Calu3 (cell line): Measurements from ENCODE around the gene NEMF. TPM values are rescaled to one million over a fixed set of nuclear protein-coding genes. Genes with fewer than 3 reads are reported as not detected.

ENCODE experiments used
- BruUV-seq: library from RNA; stranded (reverse); fragments of 400-500 nt; replicated peaks from 2 replicates; lab custom pipeline; 2021; lab: Mats Ljungman, UMichigan
- CTCF ChIA-PET: fragments of 300-600 bp; sonication (Branson Sonifier 250); formaldehyde crosslinking; loops from one replicate; lab custom pipeline; 2022; ENCODE audit warnings: antibody characterized with exemption; lab: Charles Lee
- DNase-seq: peaks from one replicate; pipeline ENCODE4 v3.0.0; 2022
- H3K27ac Mint-ChIP-seq: one replicate; pipeline ENCODE4 v1.8.0; 2022; ENCODE audit warnings: mixed read lengths; ENCODE audit not compliant: unreplicated experiment
- H3K27me3 Mint-ChIP-seq: one replicate; pipeline ENCODE4 v1.8.0; 2022; ENCODE audit warnings: mixed read lengths; ENCODE audit not compliant: unreplicated experiment
- H3K36me3 Mint-ChIP-seq: one replicate; pipeline ENCODE4 v1.8.0; 2022; ENCODE audit warnings: mild to moderate bottlenecking, moderate library complexity, mixed read lengths; ENCODE audit not compliant: insufficient read depth, unreplicated experiment
- H3K4me1 Mint-ChIP-seq: one replicate; pipeline ENCODE4 v1.8.0; 2022; ENCODE audit warnings: mild to moderate bottlenecking, low read depth, mixed read lengths; ENCODE audit not compliant: unreplicated experiment
- H3K4me3 Mint-ChIP-seq: one replicate; pipeline ENCODE4 v1.8.0; 2022; ENCODE audit warnings: mild to moderate bottlenecking, low read depth, moderate library complexity, mixed read lengths; ENCODE audit not compliant: unreplicated experiment
- H3K9me3 Mint-ChIP-seq: one replicate; pipeline ENCODE4 v1.8.0; 2022; ENCODE audit warnings: low read depth, mixed read lengths; ENCODE audit not compliant: unreplicated experiment
- CTCF ChIP-seq: fragments of 200-600 bp; IDR thresholded peaks from one replicate; pipeline ENCODE4 v1.8.0; 2022; ENCODE audit warnings: antibody characterized with exemption; ENCODE audit not compliant: unreplicated experiment
- intact Hi-C: fragments of 100-400 bp; cut with micrococcal nuclease; formaldehyde crosslinking; loops from one replicate; pipeline ENCODE4 v1.10.0; 2022; ENCODE audit not compliant: unreplicated experiment
- total RNA-seq: library from RNA; stranded (reverse); gene quantifications from 2 replicates; pipeline ENCODE4 v1.2.3, GENCODE V29; 2022

NEMF gene
- total RNA-seq, 1 experiment from 2014 or later: 77.7 TPM

- Mint-ChIP-seq H3K27me3 (no peaks in the 10 kb centered on the region), H3K9me3 (no peaks in the 10 kb centered on the region), H3K4me1 (no peaks in the 10 kb centered on the region), H3K4me3 (no peak overlapping the region), H3K36me3 (no peaks in the 10 kb centered on the region), H3K27ac (no peak overlapping the region)
- no peak for DNase-seq
- TF ChIP-seq CTCF: no peak
- intact Hi-C loops: no loop called here
- no TSS peak for BruUV-seq
- CTCF ChIA-PET: no interaction called here
These were observed 33.9 kb upstream of the NEMF start for GRCh38 chr14:49886523-49886922.

- peaks cover 9% of the 10 kb centered on the region for H3K4me1 Mint-ChIP-seq
- H3K36me3 Mint-ChIP-seq: no peaks in the 10 kb centered on the region
- H3K27ac Mint-ChIP-seq: no peak overlapping the region
- TF ChIP-seq CTCF: no peak
- no peaks in the 10 kb centered on the region for H3K27me3 Mint-ChIP-seq
- CTCF ChIA-PET: interaction anchor here (0.5 kb wide), 1 partner anchor 91 kb away, joined by 3 read pairs; no protein-coding TSS in a partner anchor
- H3K4me3 Mint-ChIP-seq: no peak overlapping the region
- DNase-seq: no peak
- no TSS peak for BruUV-seq
- intact Hi-C loops: no loop called here
- H3K9me3 Mint-ChIP-seq: no peaks in the 10 kb centered on the region
These were observed 30.5 kb upstream of the NEMF start for GRCh38 chr14:49882826-49883694.

GRCh38 chr14:49881350-49882001 lies 28.9 kb upstream of the NEMF start:
- CTCF ChIA-PET: no interaction called here
- Mint-ChIP-seq H3K36me3 (no peaks in the 10 kb centered on the region), H3K27me3 (no peaks in the 10 kb centered on the region), H3K27ac (no peak overlapping the region), H3K4me3 (no peak overlapping the region), H3K4me1 (peaks cover 10% of the 10 kb centered on the region), H3K9me3 (no peaks in the 10 kb centered on the region)
- no peak for TF ChIP-seq CTCF
- no TSS peak for BruUV-seq
- intact Hi-C loops: no loop called here
- DNase-seq: no peak

GRCh38 chr14:49880267-49881064 lies 27.9 kb upstream of the NEMF start:
- Mint-ChIP-seq H3K4me1 (peaks cover 19% of the 10 kb centered on the region), H3K9me3 (no peaks in the 10 kb centered on the region), H3K4me3 (no peak overlapping the region), H3K36me3 (no peaks in the 10 kb centered on the region), H3K27me3 (no peaks in the 10 kb centered on the region), H3K27ac (no peak overlapping the region)
- CTCF ChIA-PET: interaction anchor here (0.7 to 1.5 kb wide), 6 partner anchors 11 to 228 kb away, joined by 3 to 10 read pairs (median 3); partner anchors contain the start of gene ARF6
- BruUV-seq: no TSS peak
- no peak for DNase-seq
- intact Hi-C loops: no loop called here
- no peak for TF ChIP-seq CTCF
